HG03442 (cell line): Measurements from ENCODE around the gene SRGAP1.
"Not testable (repeated sequence)": the region's sequence is repeated elsewhere in the genome, so short reads cannot be mapped to it uniquely, and the experiment has no call there.

Source experiments
- ATAC-seq: cut with Tn5 transposase; IDR thresholded peaks from one replicate; pipeline ENCODE4 v1.9.1; 2021; ENCODE audit warnings: mild to moderate bottlenecking, moderate library complexity; ENCODE audit not compliant: unreplicated experiment

The SRGAP1 gene

GRCh38 chr12:64187370-64187769, 342.9 kb downstream of the SRGAP1 start:
- no peak for ATAC-seq

- no peak for ATAC-seq
Measured at GRCh38 chr12:64187794-64188193, 343.3 kb downstream of the SRGAP1 start.

- no peak for ATAC-seq
Measured at GRCh38 chr12:64189530-64189929, 345.0 kb downstream of the SRGAP1 start.

GRCh38 chr12:64190140-64190539, 345.6 kb downstream of the SRGAP1 start:
- no peak for ATAC-seq

GRCh38 chr12:64192644-64193444, 348.3 kb downstream of the SRGAP1 start:
- ATAC-seq = peak; percentile 97

GRCh38 chr12:64193931-64194330, 349.4 kb downstream of the SRGAP1 start:
- ATAC-seq = no peak

- no peak for ATAC-seq
Measured at GRCh38 chr12:64194333-64195149, 350.0 kb downstream of the SRGAP1 start.

GRCh38 chr12:64195841-64196240, 351.3 kb downstream of the SRGAP1 start:
- not testable (repeated sequence) for ATAC-seq

GRCh38 chr12:64203036-64203435, 358.5 kb downstream of the SRGAP1 start:
- no peak for ATAC-seq

- ATAC-seq = no peak
Measured at GRCh38 chr12:64203775-64204174, 359.3 kb downstream of the SRGAP1 start.

GRCh38 chr12:64205542-64205941, 361.0 kb downstream of the SRGAP1 start:
- no peak for ATAC-seq

- ATAC-seq = no peak
Measured at GRCh38 chr12:64207453-64207852, 363.0 kb downstream of the SRGAP1 start.
